Caki2 (cell line): ENCODE results near the gene DIMT1. TPM values are rescaled to one million over a fixed set of nuclear protein-coding genes. Genes with fewer than 3 reads are reported as not detected.

Experiments used
- DNase-seq: peaks from one replicate; pipeline ENCODE4 v3.0.0-alpha.2; 2015; ENCODE audit warnings: low read depth
- in situ Hi-C: cut with HindIII; loops from 2 replicates; pipeline ENCODE4 v1.10.0; 2016; ENCODE audit warnings: low sequenced_read_pairs, low pct_unique_long_range_greater_than_20kb, mixed read lengths
- total RNA-seq: library from RNA; depleted of rRNA; stranded (reverse); fragments of >200 nt; shearing (Covaris generic); gene quantifications from 2 replicates; pipeline ENCODE4 v1.2.3, GENCODE V29; 2014; ENCODE audit warnings: low replicate concordance; rRNA removed

DIMT1 gene
- 17.8 and 19.3 TPM in 2 replicates for total RNA-seq

DNA sequence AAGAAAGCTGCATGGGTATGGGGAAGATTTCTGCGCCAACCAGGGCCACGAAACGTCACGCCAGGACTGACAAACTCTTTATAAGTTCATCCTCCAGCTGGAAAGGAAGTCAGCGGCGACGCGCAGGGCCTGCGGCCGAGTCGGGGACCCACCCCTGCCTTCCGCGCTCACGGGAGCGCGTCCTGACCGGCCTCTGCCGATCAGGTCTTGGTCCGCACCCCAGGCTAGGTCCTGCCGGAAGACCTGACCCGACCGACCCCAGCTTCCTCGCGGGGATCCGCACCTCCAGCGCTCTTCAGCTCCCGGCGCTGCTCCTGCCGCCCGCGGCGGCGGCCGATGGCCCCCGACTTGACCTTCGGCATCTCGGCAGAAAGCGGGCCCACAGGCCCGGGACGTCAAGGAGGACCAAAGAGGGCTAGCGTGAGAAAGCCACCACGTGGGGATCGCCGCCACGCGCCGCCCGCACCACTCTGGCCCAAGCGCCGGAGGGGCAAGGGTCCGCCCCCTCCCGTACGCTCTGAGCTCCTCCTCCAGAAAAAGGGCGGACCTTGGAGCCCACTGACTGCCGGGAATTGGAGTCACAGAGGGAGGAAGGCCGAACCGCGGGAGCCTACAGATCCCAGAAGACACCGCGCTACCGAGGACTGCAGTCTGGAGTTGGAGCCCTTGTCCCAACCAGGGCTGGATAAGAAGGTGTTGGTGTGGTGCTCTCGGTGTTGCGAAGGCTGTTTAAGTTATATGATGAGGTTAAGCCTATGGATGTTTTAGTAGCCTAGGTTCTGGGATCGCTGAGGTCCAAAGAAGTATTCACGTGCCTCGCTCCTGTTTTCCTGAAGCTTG lies at the start of gene DIMT1:
Gene DIMT1 (minus strand): TSS at position 495 of the 840 bp plus-strand sequence. CDS start 133 bp downstream, at position 362.
- in situ Hi-C loops, result no loop called here
- peak; percentile 95 for DNase-seq

DNA sequence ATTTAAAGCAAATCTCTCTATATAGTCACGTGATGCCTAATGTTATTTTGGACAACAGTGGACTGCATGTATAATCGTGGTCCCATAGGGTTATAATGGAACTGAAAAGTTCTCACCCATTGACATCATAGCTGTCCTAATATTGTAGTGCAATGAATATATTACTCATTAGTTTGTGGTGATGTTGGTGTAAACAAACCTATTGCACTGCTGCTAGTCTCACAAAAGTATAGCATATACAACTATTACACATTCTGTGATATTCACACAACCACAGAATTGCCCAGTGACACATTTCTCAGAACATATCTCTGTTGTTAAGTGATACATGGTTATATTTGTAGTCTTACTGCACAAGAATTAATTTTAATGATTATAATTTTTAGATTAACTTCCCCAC lies 46.6 kb upstream of the DIMT1 start:
- in situ Hi-C loops, result no loop called here
- DNase-seq, result no peak

DNA sequence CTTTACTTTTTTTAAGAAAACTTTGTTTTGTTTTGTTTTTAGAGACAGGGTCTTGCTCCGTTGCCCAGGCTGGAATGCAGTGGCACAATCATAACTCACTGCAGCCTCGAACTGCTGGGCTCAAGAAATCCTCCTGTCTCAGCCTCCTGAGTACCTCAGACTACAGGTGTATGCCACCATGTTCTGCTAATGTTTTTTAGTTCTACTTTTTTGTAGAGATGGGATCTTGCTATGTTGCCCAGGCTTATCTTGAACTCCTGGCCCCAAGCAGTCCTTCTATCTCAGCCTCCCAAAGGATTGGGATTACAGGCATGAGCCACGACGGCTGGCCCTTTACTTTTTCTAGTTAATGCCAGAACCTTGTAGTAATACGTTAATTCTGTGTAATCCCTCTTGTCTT lies 44.8 kb upstream of the DIMT1 start:
- DNase-seq, result no peak
- in situ Hi-C loops, result no loop called here

DNA sequence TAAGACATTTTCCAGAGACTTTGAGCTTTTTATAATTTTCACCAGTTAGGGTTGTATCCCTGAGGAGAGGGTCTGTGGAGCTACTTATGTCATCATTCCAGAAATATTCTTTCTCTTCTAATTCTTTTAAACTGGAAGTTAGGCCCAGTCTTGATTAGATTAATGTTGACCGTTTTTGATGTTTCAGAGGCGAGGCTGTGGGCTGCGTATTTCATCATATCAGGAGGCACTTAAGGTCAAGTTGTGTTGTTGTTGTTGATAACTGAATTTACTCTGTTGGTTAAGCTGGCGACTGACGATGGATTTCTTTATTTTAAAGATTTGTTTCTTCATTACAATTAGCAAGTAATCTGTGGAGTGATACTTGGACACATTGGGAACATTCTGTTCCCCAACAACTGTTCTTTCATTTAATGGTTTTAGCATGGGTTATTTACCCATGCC lies 28.9 kb upstream of the DIMT1 start:
- in situ Hi-C loops, result no loop called here
- no peak for DNase-seq

DNA sequence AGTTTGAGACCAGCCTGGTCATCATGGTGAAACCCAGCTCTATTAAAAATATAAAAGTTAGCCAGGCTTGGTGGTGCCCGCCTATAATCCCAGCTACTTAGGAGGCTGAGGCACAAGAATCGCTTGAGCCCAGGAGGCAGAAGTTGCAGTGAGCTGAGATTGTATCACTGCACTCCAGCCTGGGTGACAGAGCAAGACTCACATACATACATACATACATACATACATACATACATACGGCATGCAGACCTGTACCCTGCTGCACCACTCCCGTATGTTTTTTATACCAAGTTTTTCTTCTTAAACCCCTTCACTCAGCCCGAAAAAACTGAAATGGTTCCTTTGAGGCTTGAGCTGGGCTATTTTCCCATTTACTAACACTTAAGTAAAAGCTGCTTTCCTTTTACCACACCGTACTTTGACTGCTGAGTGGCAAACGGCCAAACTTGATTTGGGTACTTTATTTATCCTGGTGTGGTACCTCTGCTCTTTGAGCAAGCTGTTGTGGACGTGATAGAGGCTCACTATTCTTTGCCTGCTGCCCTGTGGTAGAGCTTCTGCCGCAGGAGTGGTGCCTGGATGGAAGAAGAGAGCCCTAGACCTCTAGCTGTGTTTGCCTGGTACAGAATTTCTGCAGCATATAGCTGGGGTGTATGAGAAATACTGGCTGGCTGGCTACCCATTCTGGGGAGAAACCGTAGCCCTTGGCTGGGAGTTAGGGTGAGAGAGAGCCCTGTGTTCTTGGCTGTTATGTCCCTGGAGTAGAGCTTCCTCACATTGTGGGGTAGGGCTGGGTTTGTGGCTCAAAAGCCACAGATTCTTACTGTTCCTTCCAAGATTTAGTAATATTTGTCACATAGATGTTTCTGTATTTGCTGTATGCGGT lies 28.3 kb upstream of the DIMT1 start:
- no peak for DNase-seq
- in situ Hi-C loops, result no loop called here

DNA sequence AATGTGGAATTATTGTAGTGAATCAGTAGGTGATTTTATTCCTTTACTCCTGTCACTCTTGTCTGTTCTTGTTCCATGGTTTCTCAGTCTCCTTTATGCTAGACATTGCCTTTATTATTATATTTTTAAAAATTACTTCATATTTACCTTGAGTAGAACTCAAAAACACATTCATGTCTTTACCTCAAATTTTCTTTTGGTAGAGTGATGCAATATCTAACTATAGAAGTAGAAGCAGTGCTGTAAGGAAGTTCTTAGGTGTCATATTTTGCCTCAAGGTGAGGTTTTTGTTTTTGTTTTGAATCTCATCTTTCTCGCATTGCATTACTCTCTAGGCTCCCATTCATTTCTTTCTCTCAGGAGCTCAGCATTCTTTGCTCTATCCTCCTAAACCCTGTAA lies 21.1 kb upstream of the DIMT1 start:
- in situ Hi-C loops, result no loop called here
- no peak for DNase-seq

DNA sequence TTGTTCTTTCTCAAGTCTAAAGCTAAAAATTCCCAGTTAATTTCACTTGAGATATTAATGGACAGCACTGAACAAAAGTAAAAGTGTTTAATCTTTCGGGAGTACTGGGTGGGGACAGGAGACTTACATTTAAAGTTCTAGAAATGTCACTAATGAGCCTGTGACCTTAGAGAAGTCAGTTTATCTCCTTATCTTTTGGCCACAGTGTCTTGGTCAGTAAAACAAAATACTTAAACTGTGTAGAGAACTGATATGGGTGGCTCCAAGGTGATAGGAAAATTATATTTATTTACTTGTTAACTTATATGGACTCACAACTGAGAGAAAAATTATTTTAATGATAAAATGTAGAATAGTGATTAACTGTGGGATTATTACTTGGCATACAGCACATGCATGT lies 17.7 kb upstream of the DIMT1 start:
- no peak for DNase-seq
- in situ Hi-C loops, result no loop called here

DNA sequence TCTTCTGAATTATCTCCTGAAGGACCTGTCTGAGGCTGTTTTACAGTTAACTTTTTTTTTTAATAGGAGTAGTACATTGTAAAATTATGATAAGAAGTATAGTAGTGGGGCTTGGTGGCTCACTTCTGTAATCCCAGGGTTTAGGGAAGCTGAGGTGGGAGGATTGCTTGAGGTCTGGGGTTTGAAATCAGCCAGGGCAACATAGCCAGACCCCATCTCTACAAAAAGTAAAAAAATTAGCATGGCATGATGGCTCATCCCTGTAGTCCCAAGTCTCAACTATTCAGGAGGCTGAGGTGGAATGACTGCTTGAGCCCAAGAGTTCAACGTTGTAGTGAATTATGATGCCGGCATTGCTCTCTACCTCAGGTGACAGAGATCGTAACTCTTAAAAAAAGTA lies 15.9 kb upstream of the DIMT1 start:
- in situ Hi-C loops, result no loop called here
- no peak for DNase-seq

DNA sequence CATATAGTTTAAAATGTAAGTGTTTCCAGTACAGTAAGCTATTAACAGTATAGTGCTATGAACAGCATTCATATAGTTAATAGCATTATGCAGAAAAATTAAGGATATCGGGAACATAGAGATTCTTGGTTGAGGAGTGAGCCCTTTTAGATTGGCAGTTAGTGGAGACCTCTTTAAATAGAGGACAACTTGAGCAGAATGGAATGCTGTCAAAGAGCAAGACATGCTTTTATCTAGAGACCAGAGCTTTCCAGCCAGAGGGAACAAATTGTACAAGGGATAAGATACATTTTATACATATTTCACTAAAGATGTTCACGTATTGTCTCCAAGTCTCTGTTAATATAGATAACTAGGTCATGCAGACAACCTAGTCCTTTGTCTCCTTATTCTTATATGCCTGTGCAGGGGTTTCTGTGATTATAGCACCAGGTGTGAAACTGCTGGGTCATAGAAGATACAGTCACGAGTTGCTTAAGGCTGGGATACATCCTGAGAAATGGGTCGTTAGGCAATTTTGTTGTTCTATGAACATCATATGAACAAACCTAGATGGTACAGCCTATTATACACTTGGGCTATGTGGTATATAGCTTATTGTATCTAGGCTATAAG lies 14.9 kb upstream of the DIMT1 start:
- no peak for DNase-seq
- in situ Hi-C loops, result no loop called here

DNA sequence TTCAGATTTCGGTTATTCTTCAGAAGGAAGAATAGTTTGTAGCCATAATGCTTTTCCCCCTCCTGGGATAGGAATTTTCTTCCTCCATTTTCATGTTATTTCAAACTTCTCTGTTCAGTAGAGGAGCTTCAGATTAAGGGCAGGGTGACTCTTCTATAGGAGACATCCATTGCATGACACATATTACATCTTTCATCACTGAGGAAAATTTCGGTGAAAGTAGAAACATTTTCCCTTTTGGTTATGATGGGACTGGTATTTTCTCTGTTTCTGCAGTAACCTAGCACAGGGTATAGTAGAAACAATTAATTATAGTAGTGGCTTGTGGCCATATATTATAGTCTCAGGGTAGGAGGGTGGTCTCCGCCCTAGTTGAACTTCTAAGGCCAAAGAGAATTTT lies 10.0 kb upstream of the DIMT1 start:
- in situ Hi-C loops, result no loop called here

DNA sequence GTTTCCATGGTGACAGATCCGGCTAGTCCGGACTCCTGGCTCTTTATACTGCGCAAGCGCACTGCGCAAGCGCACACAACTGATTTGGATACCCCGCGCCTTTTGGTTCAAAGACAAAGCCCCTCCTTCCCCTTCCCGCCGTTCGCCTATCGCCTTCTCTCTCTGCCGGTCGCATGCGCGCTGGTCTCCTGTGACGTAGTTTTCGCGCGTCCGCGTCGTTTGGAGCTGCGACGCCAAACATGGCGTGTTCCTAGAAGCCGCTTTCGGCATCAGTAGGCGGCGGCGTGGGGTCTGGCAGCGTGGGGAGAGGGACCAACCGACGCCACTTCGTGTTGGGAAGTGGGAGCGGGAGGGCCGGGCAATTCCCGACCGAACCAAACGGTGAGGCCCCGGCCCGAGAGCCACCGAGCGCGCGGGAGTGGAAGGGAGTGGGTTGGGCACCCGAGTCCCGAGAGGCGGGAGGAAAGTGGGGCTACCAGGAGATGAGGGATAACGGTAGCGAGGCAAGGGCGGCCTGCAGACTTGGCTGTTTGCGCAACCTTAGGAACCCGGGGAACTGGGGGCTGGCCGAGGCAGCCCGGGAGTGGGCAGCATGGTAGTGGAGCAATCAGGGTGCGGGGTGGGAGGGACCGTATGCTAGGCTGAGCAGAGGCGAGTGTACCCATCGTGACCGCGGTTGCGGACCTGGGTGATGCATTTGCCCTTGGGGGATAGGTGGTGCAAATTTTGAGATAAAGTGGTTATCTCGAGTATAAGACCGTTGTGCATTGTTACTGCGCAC lies 9.0 kb upstream of the DIMT1 start, which contains the start of gene IPO11:
Gene IPO11 (plus strand): TSS at position 215 of the 781 bp plus-strand sequence. CDS start 24,517 bp downstream, outside the sequence.
- in situ Hi-C loops, result no loop called here
- peak; percentile 96 for DNase-seq

More for the DNA sequence above, 10.0 kb upstream of the DIMT1 start:
- DNase-seq, result no peak

DNA sequence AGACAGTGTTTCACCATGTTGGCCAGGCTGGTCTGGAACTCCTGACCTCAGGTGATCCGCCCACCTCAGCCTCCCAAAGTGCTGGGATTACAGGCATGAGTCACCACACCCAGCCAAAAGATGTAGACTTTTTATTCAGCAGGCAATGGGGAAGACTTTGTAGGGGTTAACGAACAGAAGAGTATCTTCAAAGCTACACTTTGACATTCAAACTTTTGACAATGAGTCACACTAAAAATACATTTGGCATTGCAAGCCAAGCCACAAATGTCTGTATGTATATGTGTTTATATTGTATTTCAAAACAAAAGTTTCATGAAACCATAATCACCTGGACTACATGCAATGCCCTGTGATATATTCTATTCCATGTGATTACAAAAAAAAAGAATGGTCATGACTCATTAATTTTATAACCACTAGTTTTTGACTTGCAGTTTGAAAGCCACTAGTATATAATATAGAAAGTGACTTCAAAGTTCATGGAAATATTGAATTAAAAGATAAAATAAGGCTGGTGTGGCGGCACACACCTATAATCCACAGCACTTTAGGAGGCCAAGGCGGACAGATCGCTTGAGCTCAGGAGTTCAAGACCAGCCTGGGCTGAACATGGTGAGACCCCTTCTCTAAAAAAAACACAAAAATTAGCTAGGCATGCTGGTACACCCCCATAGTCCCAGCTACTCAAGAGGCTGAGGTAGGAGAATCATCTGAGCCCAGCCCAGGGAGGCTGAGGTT lies 8.3 kb downstream of the DIMT1 start:
- in situ Hi-C loops, result no loop called here
- DNase-seq, result peak; percentile 22

DNA sequence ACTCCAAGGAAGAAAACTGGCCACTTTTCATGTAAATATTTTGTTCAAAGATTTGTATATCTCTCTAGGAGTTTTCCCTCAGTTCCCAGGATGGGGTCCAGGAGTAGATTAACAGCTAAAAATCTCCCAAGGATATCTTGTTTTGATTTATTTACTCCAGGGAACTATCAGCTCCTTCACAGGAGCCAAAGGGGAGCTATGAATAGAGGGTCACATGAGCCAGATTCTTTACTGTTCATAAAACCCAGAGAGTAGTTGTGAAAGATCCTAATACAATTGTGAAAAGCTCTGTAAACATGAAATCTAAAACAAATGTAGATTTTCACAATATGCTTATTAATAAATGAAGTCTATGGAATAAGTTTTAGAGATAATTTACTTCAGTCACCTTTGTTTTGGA lies 16.9 kb downstream of the DIMT1 start:
- DNase-seq, result no peak
- in situ Hi-C loops, result no loop called here

DNA sequence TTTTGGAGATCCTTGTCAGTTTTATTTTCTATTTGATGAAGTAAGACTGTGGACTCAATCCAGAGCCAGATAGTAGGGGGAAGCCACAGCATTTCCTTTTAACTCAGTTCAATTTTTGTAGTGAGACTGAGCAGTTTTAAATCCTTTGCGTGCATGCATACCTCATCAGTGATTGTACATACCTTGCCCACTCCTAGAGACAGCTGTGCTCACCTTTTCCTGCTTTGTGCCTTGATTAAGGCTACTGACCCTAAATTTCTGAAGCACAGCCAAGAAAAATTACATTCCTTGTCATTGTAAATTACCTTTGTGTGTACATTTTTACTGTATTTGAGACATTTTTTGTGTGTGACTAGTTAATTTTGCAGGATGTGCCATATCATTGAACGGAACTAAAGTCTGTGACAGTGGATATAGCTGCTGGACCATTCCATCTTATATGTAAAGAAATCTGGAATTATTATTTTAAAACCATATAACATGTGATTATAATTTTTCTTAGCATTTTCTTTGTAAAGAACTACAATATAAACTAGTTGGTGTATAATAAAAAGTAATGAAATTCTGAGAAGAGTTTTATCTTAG lies 17.8 kb downstream of the DIMT1 start:
- DNase-seq, result no peak

DNA sequence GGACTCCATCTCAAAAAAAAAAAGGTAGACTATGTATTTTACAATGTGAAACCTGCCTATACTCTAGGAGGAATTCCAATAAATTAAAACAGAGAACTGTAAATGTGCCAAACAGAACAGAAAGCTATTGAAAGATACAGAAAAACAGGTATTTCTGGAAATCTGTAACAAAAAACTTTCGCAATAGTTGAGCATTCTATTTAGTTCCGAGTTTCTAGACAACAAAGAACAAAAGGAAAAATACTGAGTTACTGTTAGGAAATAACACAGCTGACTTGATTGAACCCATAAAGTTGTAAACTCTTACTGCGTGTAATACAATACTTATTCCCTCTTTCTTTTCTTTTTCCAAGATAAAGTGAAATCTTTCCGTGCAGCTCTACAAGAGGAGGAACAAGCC lies 18.6 kb downstream of the DIMT1 start:
- in situ Hi-C loops, result no loop called here
- no peak for DNase-seq

More for the DNA sequence above, 17.8 kb downstream of the DIMT1 start:
- in situ Hi-C loops, result no loop called here

DNA sequence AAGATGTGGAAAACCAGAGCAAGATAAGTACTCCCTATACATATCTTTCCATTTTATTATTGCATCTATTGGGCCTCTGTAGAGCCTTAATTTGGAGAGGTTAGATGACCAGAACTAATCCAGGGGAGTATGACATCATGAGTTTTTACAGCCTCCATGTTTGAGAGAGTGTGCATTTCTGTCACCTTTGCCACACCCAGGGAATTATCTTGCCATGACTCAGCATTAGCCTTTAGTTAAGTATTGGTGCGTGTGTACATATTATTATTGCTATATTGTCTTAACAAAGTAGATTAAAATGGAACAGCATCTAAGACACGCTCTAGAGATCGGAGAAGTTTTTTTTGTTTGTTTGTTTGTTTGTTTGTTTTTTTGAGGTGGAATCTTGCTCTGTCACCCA lies 27.6 kb downstream of the DIMT1 start:
- in situ Hi-C loops, result no loop called here
- DNase-seq, result peak; percentile 56

DNA sequence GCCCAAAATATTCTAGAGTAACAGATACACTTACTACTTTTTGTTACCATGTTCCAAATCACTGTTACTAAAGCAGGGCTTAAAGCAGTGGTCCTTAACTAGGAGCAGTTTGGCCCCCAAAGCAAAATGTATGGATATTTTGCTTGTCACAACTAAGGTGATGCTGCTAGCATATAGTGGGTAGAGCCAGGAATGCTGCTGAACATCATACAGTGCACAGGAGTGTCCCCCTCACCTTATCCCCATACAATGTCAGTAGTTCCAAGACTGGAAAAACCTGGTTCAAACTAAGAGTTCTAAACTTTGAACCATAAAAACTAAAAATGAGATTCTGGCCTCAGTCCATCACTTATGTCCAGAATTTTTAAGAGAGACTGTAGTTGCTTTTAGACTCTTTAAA lies 28.1 kb downstream of the DIMT1 start:
- in situ Hi-C loops, result no loop called here
- DNase-seq, result no peak
